GM18517 (cell line): Measurements from ENCODE around the gene CITED2.
"Not testable (repeated sequence)": the region's sequence is repeated elsewhere in the genome, so short reads cannot be mapped to it uniquely, and the experiment has no call there.

Experiments
- ATAC-seq: cut with Tn5 transposase; IDR thresholded peaks from one replicate; pipeline ENCODE4 v1.9.1; 2021; ENCODE audit warnings: mild to moderate bottlenecking, moderate library complexity; ENCODE audit not compliant: unreplicated experiment

CITED2 gene, protein sequence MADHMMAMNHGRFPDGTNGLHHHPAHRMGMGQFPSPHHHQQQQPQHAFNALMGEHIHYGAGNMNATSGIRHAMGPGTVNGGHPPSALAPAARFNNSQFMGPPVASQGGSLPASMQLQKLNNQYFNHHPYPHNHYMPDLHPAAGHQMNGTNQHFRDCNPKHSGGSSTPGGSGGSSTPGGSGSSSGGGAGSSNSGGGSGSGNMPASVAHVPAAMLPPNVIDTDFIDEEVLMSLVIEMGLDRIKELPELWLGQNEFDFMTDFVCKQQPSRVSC

DNA sequence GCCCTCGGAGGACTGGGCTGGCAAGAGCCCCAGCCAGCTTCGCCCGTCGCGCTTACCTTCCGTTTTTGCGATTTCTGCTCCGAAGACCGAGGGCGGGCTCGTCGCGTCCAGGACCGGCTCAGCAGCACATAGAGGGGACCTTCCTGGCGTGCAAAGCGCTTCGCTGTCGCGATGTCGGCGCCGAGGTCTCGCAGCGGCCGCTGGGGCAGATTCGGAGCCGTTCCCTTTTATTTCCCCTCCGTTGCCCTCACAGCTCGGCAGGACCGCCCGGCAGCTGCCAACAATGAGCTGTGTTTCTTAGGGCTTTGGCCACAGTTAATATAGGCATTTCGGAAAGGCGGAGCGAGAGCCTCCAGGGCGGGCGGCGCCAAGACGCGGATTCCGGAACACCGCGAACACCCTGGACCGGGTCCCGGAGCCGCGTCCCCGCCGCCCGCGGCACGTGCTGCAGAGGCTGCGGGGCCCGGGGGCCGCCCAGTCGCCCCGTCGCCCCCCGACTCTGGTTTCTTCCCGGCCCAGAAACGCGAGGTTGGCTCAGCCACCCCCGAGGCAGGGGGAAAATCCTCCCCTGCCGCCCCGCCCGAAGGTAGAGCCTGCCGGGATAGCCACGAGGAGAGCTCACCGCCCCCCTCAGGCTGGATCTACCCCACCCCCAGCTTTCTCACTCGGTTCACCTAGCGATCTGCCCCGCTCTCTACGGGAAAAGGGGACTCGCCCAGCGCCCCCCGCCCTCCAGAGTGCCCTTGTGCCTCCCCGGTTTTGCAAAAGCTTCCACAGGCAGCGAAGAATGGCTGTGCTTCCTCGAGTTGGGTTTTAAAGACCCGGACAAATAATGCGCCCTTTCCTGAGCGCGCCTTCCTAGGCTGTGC, at the start of gene CITED2:
Gene CITED2, minus strand, starts transcription at position 292 of the 869 bp plus-strand sequence. CDS start 704 bp downstream, outside the sequence.
- peak; percentile 72 for ATAC-seq

DNA sequence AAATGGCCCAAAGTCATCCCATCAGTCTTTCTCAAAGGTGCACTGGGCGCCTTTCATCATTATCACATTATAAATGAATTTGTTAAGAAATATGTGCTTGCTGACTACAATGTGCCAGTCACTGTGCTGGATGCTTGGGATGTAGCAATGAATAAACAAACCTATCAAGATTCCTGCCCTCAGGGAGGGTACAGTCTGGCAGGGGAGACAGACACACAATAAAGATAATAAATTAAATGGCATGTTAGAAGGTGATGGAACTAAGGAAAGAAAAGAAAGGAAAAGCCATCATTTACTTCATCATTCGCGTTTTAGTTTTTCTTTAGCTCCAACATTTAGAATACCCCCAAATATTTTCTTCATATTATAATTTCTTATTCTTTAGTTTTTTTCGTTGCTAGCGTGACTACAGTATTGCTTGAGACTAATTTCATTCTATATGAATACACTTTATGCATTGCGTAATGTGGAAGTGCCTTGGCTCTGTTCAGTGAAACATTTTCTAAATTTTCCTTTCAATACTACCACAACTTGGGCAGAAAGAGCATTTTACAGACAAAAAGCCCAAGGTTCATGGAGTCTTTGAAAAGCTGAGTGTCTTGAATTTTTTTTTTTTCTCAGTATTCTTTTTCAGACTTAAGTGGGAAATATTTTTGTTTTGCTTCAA, 48.7 kb upstream of the CITED2 start:
- ATAC-seq = no peak

DNA sequence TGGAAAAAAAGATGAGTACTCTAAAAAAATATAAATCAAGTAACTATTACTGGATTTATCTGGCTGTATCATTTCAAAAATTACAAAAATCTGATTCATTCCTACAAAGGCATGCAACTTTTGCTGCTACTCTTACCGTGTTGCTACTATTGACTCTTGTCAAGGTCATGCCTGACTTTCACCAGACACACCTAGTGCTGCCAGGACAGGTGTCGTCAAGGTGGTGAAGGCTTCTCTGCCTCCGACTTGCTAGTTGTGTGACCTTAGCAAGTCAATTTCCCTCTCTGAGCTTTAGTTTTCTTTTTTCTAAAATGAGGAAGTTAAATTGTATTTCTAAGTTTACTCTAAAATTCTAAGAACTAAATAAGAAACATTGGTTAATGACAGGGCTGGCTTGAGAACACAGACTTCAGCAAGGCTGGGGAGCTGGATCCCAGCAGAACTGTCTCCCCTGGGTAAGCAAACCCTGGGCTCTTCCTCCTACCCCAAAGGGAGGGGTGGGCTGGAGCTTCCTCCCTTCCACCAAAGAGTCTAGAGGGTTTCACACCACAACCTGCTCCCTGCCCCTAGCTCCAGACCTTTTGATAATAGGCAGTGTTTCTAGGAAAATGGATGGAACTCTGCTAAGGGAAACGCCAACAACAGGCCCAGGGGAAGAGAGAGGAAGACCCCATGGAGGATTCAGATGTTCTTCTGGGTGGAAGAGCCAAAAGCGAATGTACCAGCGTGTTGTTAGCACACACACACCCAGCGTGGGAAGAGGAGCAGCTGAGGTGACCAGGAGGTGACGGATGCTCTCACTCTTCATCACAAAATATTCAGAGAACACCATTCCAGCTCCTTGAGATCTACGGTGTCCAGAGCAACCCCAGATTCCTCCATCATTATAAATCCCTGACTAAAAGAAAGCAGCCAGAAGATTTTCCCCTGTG, 47.9 kb upstream of the CITED2 start:
- ATAC-seq = no peak

DNA sequence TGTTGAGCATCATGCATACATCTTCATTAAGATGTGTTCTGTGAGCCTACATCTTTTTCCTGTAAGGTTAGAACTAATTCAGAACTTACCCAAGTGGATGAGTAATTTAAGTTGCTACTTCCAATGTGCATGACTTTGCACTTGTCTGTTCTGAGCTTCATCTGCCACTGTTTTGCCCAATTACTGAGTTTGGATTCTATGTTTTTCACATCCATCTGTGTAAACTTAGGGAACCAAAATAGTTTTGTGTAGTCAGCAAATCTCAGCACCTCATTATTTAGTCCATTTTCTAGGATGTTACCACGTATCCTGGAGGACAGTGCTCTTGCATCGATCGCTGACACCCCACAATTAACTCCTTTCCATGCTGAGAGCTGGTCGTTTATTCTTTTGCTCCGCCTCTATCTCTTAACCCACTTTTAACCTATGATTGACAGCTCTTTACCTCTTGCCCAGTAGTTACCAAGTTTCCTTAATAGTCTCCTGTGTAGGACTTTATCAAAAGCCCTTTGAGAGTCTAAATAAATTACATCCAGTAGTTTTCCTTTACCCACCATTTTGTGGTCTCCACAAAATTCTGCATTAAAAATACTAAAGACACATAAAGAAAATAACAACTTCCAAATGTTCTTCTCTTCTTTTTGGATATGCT, 44.2 kb upstream of the CITED2 start:
- ATAC-seq = no peak

DNA sequence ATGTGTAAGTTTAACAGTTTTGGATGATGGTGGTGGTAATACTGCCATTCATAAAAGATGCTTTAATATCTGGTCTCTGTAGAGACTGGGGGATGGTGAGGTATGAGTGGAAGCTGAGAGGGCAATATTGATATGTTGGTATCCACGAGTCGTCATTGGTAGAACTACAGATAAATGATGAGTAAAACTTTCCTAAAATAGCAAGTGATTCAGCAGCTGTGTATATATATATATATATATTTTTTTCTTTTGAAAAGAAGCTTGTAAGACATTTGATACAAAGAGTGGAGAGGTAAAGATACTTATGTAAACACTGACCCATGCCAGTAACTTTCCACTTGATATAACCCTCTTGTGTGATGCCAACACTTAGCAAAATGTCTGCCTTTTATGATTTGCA, 41.7 kb upstream of the CITED2 start:
- ATAC-seq = no peak

DNA sequence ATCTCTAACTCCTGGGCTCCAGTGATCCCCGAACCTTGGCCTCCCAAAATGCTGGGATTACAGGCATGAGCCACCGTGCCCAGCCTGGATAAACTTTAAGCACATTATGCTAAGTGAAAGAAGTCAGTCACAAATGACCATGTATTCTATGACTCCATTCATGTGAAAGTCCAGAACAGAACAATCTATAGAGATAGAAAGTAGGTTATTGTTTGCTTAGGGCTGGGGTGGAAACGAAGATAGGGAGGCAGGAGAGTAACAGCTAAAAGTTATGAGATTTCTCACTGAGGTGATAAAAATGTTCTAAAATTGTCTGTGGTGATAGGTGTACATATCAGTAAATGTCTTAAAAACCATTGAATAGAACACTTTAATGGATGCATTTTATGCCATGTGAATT, 40.9 kb upstream of the CITED2 start:
- ATAC-seq = no peak

DNA sequence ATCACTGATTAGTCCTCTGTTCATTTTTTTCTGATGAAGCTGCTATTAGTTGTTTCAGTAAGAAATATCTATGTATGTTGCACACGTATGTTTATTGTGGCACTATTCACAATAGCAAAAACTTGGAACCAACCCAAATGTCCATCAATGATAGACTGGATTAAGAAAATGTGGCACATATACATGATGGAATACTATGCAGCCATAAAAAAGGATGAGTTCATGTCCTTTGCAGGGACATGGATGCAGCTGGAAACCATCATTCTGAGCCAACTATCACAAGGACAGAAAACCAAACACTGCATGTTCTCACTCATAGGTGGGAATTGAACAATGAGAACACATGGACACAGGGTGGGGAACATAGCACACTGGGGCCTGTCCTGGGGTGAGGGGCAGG, 37.7 kb upstream of the CITED2 start:
- not testable (repeated sequence) for ATAC-seq

DNA sequence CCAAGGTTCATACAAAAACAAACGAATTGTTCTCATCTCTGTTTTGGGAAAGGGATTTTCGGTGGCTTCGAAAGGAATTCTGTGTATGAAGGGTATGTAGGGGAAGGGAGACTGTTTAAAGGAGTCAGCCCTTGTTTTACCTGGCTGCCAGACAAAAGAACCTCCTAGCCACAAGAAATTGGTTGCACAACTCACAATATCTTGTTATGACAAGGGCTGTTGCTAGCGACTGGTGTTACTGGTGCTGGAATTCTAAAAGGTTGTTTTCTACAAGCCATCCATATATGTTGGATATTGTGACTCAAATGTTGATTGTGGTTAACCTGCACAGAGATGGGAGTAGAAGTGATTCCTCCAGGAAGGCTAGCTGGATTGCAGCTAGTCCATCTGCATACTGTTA, 34.6 kb upstream of the CITED2 start:
- ATAC-seq = no peak

DNA sequence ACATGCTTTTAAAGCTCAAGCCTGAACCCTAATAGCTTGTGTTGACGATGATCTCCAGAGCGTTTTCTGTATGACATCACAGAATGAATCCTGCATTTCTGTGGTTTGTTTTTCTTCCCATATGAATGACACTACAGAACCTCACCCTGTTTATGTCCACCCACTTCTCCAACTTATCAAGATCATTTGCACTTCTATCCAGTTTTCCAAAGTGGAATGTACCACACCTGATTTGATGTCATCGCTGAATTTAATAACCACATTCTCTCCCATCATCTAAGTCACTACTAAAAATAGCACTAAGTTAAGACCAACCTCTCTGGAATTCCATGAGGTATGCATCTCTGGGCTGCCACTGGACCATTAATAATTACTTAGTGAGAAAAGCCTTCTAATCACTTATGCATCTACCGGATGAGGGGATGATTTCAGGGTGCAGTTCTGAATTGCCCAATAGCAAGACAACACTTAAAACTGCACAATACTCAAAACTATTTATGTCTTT, 33.3 kb upstream of the CITED2 start:
- no peak for ATAC-seq

DNA sequence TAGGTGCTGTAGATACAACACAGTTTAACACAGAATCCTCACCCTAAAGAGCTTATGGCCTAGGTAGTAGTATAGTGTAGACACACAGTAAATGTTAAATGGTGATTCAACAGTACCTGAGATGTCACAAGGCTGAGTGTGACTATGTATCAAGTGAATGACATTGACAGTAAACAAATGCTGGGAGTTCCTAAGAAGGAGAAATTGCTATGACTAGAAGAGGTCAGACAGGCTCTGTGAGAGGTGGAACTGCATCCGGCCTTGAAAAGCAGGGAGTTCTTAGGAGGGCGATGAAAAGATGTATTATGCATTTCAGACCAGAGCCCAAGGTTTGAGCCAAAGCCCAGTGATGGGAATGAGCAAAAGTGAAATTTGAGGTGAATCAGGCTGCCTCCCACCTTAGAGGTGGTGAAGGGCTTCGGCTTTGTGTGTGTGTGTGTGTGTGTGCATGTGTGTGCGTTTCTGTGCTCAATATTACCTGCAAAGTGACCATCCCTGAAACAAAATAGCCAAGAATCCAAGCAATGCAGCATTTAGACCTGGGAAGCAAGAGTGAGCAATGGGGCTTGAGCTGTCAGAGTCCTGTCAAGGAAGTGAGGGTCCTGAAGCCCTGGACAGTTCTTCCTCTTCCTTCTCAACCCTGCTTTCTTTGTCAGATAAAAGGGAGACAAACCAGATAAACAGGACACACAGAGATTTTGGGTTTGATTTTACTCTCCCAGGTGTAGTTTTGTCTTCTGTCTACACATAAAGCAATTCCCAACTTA, 32.3 kb upstream of the CITED2 start:
- ATAC-seq = no peak

DNA sequence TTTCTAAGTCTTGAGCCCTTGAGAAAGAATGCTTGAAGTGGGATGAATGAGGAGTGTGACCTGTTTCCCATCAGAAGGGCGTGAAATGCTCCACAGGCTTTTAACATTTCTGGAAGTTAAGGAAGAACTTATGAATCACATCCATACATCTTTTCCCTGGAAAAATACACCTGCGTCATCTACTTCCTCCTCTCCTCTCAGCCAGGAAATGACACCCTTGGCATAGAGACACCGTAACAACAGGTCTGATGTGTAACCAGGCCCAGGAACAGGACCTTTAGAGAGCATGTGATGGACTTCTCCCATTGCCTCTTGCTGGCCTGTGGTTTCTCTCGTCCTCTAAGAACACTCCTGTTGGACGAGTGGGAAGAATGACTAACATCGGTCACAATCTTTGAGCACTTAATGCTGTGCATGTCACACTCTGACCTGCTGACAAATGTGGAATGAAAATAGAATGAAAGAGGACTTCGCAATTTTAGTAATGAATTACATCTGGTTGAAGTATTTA, 28.5 kb upstream of the CITED2 start:
- ATAC-seq = no peak

DNA sequence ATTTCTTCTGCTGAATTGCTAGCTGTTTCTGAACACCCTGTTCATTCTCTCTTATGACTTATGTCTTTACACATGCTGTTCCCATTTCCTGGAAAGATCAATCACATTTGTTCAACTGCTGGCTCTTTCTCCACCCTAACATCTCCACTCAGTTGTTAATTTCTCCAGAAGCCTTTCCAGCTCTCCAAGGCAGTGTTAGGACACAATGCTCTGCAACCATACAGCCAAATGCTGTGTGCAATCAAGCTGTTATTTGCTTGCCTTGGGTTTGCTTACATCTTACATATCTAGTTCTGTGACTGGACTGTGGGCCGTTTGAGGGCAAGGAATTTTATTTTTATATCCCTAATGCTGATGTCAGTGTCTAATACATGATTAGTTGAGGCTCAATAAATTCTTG, 24.2 kb upstream of the CITED2 start:
- no peak for ATAC-seq

DNA sequence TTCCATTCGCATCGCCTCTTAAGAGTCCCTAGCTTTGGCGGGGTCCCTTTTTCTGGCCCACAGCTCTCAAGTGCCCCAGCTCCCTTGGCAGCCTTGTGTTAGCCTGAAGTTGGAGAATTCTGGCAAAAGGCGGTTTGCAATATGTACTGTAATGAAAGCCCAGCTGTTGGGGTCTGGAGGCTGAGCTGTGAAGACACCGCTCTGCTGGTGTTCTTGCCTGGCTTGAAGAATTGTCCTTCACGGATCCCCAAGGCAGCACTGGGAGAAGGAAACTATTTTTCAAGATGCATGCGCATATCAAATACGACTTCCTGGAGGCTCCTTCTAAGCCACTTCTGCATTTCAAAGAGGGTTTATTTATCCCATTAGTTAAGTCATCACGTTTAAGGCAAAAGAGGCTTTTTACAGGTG, 21.4 kb upstream of the CITED2 start:
- no peak for ATAC-seq

DNA sequence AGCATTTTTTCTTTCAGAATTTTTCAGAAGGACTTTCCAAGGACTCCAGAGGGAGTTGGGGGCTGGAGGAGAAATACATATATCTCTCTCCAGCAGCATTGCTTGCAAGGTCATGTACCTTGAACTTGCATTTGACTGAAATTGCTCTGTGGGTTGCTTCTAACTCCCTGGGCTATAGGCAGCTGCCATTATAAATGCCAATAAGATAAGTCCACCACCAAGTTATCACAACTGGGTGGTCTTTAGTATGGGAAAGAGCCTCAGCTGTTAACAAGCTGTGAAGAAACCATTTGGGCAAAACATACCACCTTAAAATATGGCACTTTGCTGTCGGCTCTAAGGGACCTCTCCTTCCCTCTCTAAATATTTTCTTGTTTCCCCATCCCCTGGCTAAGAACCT, 20.9 kb upstream of the CITED2 start:
- no peak for ATAC-seq

DNA sequence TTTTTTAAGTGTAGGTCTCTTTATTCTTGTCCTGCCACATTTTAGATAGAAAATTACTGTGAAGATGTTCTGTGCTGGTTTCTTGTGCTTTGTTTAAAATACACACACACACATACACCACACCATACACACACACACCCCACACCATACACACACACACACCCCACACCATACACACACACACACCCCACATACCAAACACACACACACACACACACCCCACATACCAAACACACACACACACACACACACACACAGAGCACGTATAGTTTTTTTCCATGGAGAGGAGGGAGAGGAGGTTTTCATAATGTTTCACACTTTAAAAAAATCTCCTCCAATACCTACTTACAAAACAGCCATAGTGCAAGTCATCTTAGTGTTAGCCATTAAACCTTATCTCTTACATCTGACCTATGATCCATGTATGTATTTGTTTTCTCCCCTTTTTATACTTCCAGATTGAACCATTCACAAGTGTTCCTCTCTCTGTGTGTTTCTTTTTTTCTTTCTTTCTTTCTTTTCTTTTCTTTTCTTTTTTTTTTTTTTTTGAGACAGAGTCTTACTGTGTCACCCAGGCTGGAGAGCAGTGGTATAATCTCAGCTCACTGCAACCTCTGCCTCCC, 19.7 kb upstream of the CITED2 start:
- no peak for ATAC-seq

DNA sequence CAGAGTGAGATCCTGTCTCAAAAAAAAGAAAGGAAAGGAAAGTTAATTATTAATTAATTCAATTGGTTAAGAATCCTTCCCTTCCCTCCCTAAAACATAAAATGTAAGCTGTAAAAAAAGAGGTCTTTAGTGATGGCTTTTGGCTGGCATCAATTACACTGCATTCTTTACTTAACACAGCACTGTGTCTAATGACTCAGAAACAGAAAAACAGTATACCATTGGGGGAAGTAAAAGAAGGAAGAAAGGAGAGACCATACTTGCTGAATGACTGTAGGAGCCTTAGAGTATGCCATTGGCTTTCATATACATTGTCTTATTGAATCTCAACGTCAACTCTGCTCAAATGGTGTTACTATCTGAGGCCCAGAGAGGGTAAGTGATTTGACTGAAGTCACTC, 18.3 kb upstream of the CITED2 start:
- ATAC-seq = peak; percentile 100

DNA sequence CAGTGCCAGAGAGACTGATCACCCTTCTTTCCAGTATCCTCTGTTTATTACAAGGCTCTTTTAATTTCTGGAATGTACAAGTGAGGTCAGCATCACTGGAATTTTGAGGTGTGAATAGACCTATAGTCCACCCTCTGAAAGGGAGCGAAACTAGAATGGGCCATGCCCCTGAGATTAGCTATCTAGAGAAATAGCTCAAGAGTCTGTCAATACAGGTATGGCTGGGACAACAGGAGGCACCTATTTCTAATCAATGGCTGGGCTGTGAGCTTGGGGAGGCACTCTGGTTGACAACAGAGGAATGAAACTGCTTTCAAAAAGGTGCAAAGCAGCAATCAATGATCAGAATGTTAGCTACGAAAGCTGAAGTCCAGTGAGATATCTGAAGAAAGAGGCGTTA, 17.3 kb upstream of the CITED2 start:
- no peak for ATAC-seq

DNA sequence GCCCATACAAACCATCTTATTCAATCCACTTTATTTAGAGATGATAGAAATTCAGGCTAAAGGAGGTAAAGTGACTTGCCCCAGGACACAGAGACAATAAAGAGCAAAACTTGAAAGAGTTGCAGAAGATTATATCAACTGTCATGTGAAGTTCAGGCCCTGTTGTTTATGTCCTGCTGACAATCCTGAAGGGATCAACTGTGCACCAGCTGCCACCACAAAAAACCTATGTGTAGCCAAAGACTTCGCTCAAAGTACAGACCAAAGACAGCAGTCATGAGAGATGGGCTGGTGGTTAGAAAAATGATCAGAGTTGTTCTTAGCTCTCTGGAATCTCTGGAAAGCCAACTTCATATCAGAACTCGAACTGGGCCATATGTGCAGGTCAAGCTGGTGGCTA, 16.0 kb upstream of the CITED2 start:
- ATAC-seq = no peak

DNA sequence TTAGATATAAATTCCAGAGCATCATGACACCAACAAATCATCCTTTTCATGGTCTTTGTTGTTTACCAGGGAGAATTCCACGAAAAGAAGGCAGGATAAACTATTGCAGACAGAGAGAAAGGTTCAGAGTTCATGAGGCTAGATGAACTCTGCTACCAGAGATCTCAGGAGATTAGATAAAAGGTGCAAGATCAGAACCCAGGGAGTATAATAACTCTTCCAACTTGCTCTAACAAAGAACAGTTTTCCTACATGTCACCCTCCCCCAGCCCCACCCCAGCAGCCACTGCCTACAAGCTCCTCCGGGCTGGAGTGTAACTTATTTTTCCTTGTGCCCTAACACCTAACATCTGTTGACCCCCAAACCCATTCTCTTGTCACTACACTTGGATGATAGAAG, 13.9 kb upstream of the CITED2 start:
- ATAC-seq = no peak
